Endothelial cell of umbilical vein (primary cell): ENCODE data around the gene SFTPB.

ENCODE experiments used
- CTCF ChIP-seq, 2 donors: IDR thresholded peaks; 1 replicate in 1 of 2; 2 replicates in 1 of 2; pipeline ENCODE4 v1.5.1; 2011; ENCODE audit warnings: low read length in 2 of 2, mild to moderate bottlenecking in 2 of 2, moderate library complexity in 2 of 2, control low read depth in 1 of 2, inconsistent platforms in 1 of 2, low read depth in 1 of 2; ENCODE audit not compliant: insufficient read depth in 1 of 2; ENCODE audit errors: extremely low read depth in 1 of 2
- GATA2 ChIP-seq: IDR thresholded peaks from 2 replicates; pipeline ENCODE4 v1.7.0; 2011; ENCODE audit warnings: low read depth, mild to moderate bottlenecking, moderate library complexity, mixed read lengths, low read length; ENCODE audit not compliant: insufficient read length, insufficient read depth
- MAX ChIP-seq: IDR thresholded peaks from 2 replicates; pipeline ENCODE4 v1.6.1; 2011; ENCODE audit not compliant: insufficient read depth, insufficient read length
- POLR2A ChIP-seq: IDR thresholded peaks from 2 replicates; pipeline ENCODE4 v1.6.1; 2012; ENCODE audit warnings: low read depth, mild to moderate bottlenecking, control low read depth, low read length
- POLR2AphosphoS5 ChIP-seq: IDR thresholded peaks from 2 replicates; pipeline ENCODE4 v1.6.1; 2012; ENCODE audit warnings: low read depth, mild to moderate bottlenecking, control low read depth, low read length, moderate library complexity; ENCODE audit not compliant: insufficient read depth

GRCh38 chr2:85611705-85612587 is 56.1 kb downstream of the SFTPB start, which contains the start of gene C2orf68:
- TF ChIP-seq POLR2A: peak; percentile 93
- no peak for TF ChIP-seq CTCF (IDR thresholded peaks at IDR 0.05; ENCODE audit: extremely low read depth in 1 of 2, insufficient read depth in 1 of 2, low read depth in 1 of 2, low read length in 2 of 2)
- no peak for TF ChIP-seq GATA2
- peak; percentile 94 for TF ChIP-seq POLR2AphosphoS5
- no peak for TF ChIP-seq MAX
